A549 (cell line): ENCODE measurements around the gene ULK4. TPM values are rescaled to one million over a fixed set of nuclear protein-coding genes. Genes with fewer than 3 reads are reported as not detected.

Experiments
- ATAC-seq, 2 experiments: fragments of 200-7000 bp in 1 of 2; fragments of >200 bp in 1 of 2; cut with Nextera tagmentation in 1 of 2; cut with Tn5 transposase in 1 of 2; 3 replicates each; pipeline versions ENCODE4 v1.8.0 to v1.9.1; 2018 to 2020; ENCODE audit warnings: mild to moderate bottlenecking in 1 of 2, moderate library complexity in 1 of 2
- CTCF ChIA-PET: fragments of 300-600 bp; sonication (Branson Sonifier 250); formaldehyde crosslinking; extraction: SDS; loops from one replicate; lab custom pipeline; 2021; ENCODE audit warnings: antibody characterized with exemption, inconsistent platforms; lab: Yijun Ruan, JAX
- POLR2A ChIA-PET: fragments of 350-600 bp; formaldehyde crosslinking; extraction: SDS; loops from one replicate; lab custom pipeline; 2021; ENCODE audit warnings: antibody characterized with exemption, inconsistent platforms; lab: Yijun Ruan, JAX
- DNase-seq, 2 experiments: peaks; one replicate each; pipeline versions ENCODE4 v3.0.0 to v3.0.0-alpha.2; 2011 to 2016; ENCODE audit warnings: low read depth in 1 of 2, low spot score in 1 of 2
- FAIRE-seq: peaks from 2 replicates; lab custom pipeline; 2011; peaks lifted over from hg19 to GRCh38; lab: Jason Lieb, UNC
- H3K27ac ChIP-seq, 2 experiments: fragments of >200 bp; sonication (Bioruptor Twin); formaldehyde crosslinking; 3 replicates each; pipeline ENCODE4 v1.5.1; 2016 to 2017
- H3K4me1 ChIP-seq: fragments of >200 bp; sonication (Bioruptor Twin); formaldehyde crosslinking; 3 replicates; pipeline ENCODE4 v1.6.1; 2016
- H3K4me2 ChIP-seq: fragments of >200 bp; sonication (Bioruptor Twin); formaldehyde crosslinking; 3 replicates; pipeline ENCODE4 v1.6.1; 2016
- H3K4me3 ChIP-seq: fragments of >200 bp; sonication (Bioruptor Twin); formaldehyde crosslinking; 3 replicates; pipeline ENCODE4 v1.5.1; 2016
- H3K9me3 ChIP-seq: fragments of >200 bp; sonication (Bioruptor Twin); formaldehyde crosslinking; 3 replicates; pipeline ENCODE4 v1.6.1; 2016
- CEBPB ChIP-seq, 2 experiments: fragments of >200 bp in 1 of 2; sonication (Bioruptor Twin) in 1 of 2; formaldehyde crosslinking in 1 of 2; IDR thresholded peaks; 2 replicates each; pipeline ENCODE4 v1.6.1; 2012 to 2016
- E2F6 ChIP-seq: IDR thresholded peaks from 2 replicates; pipeline ENCODE4 v1.6.1; 2012; ENCODE audit warnings: low read depth, borderline replicate concordance
- EHF ChIP-seq: fragments of 250-450 bp; sonication (Bioruptor Pico); IDR thresholded peaks from 2 replicates; pipeline ENCODE4 v1.5.0; 2020; ENCODE audit warnings: mild to moderate bottlenecking
- EHMT2 ChIP-seq: fragments of 200-600 bp; sonication (generic); IDR thresholded peaks from 2 replicates; pipeline ENCODE4 v1.6.1; 2016; ENCODE audit warnings: antibody characterized with exemption, low read depth, mild to moderate bottlenecking, moderate library complexity
- EP300 ChIP-seq, 2 experiments: fragments of >200 bp; sonication (Bioruptor Twin); formaldehyde crosslinking; IDR thresholded peaks; 2 replicates in 1 of 2; 3 replicates in 1 of 2; pipeline ENCODE4 v1.6.1; 2016 to 2017
- ESRRA ChIP-seq: fragments of 150-350 bp; IDR thresholded peaks from 2 replicates; pipeline ENCODE4 v1.6.1; 2014; ENCODE audit warnings: mild to moderate bottlenecking, low read length, borderline replicate concordance
- FOSB ChIP-seq: fragments of 250-450 bp; sonication (Bioruptor Pico); IDR thresholded peaks from 2 replicates; pipeline ENCODE4 v1.5.0; 2020; ENCODE audit warnings: mild to moderate bottlenecking, moderate library complexity
- FOSL2 ChIP-seq, 2 experiments: fragments of 450-650 bp in 1 of 2; fragments of >200 bp in 1 of 2; sonication (Bioruptor Twin) in 1 of 2; formaldehyde crosslinking; IDR thresholded peaks; 2 replicates each; pipeline versions ENCODE4 v1.5.0 to v1.6.1; 2016 to 2020; ENCODE audit warnings: mild to moderate bottlenecking in 1 of 2, moderate library complexity in 1 of 2
- GATA3 ChIP-seq: IDR thresholded peaks from 2 replicates; pipeline ENCODE4 v1.6.1; 2012; ENCODE audit warnings: borderline replicate concordance
- HEYL ChIP-seq: fragments of 250-450 bp; sonication (Bioruptor Pico); IDR thresholded peaks from 2 replicates; pipeline ENCODE4 v1.8.0; 2021; ENCODE audit warnings: mild to moderate bottlenecking, moderate library complexity
- HOXA7 ChIP-seq: fragments of 250-450 bp; sonication (Bioruptor Pico); IDR thresholded peaks from 2 replicates; pipeline ENCODE4 v1.5.0; 2020; ENCODE audit warnings: mild to moderate bottlenecking, moderate library complexity
- JUN ChIP-seq, 2 experiments: fragments of >200 bp; sonication (Bioruptor Twin); formaldehyde crosslinking; IDR thresholded peaks; 2 replicates in 1 of 2; 3 replicates in 1 of 2; pipeline ENCODE4 v1.6.1; 2016 to 2017
- JUNB ChIP-seq: fragments of >200 bp; sonication (Bioruptor Twin); formaldehyde crosslinking; IDR thresholded peaks from 2 replicates; pipeline ENCODE4 v1.6.1; 2016
- MAZ ChIP-seq: fragments of 150-350 bp; IDR thresholded peaks from 2 replicates; pipeline ENCODE4 v1.6.1; 2014; ENCODE audit warnings: antibody characterized with exemption, low read depth, low read length, borderline replicate concordance
- MYC ChIP-seq: IDR thresholded peaks from 2 replicates; pipeline ENCODE4 v1.6.1; 2012; ENCODE audit warnings: mild to moderate bottlenecking, inconsistent platforms, low read length, improper control_type of control experiment, borderline replicate concordance
- POLR2A ChIP-seq: IDR thresholded peaks from 2 replicates; pipeline ENCODE4 v1.6.1; 2012; ENCODE audit warnings: mild to moderate bottlenecking, low read length
- POLR2AphosphoS2 ChIP-seq: conservative IDR thresholded peaks from 2 replicates; pipeline ENCODE4 v1.6.1; 2012; ENCODE audit warnings: low read length, improper control_type of control experiment, inconsistent platforms
- RAD21 ChIP-seq, 2 experiments: fragments of >200 bp in 1 of 2; sonication (Bioruptor Twin) in 1 of 2; formaldehyde crosslinking in 1 of 2; IDR thresholded peaks in 1 of 2; conservative IDR thresholded peaks in 1 of 2; 2 replicates in 1 of 2; 3 replicates in 1 of 2; pipeline ENCODE4 v1.6.1; 2012 to 2018; ENCODE audit warnings: inconsistent platforms in 1 of 2
- RARB ChIP-seq: fragments of 250-450 bp; sonication (Bioruptor Pico); IDR thresholded peaks from 2 replicates; pipeline ENCODE4 v1.8.0; 2021; ENCODE audit warnings: mild to moderate bottlenecking, moderate library complexity
- RCOR1 ChIP-seq: fragments of 150-350 bp; IDR thresholded peaks from 2 replicates; pipeline ENCODE4 v1.6.1; 2014; ENCODE audit warnings: antibody characterized with exemption, low read length, low read depth
- SMC3 ChIP-seq: fragments of >200 bp; sonication (Bioruptor Twin); formaldehyde crosslinking; IDR thresholded peaks from 3 replicates; pipeline ENCODE4 v1.6.1; 2018; ENCODE audit warnings: inconsistent platforms
- TP53 ChIP-seq: fragments of 250-450 bp; sonication (Bioruptor Pico); IDR thresholded peaks from 2 replicates; pipeline ENCODE4 v1.5.0; 2021; ENCODE audit warnings: mild to moderate bottlenecking, moderate library complexity
- USF2 ChIP-seq: fragments of 450-650 bp; IDR thresholded peaks from 2 replicates; pipeline ENCODE4 v1.6.1; 2014; ENCODE audit warnings: antibody characterized with exemption
- ZFP36 ChIP-seq: fragments of 450-650 bp; IDR thresholded peaks from 2 replicates; pipeline ENCODE4 v1.6.1; 2014; ENCODE audit warnings: borderline replicate concordance; ENCODE audit not compliant: partially characterized antibody
- WGBS: methylation state at CpG from one replicate; pipeline ENCODE4 v1.1.6; 2017; ENCODE audit errors: missing lambda C conversion rate; 5-methylcytosine and 5-hydroxymethylcytosine counted together
- polyA plus RNA-seq, 4 experiments: library from polyadenylated mRNA; depleted of rRNA in 3 of 4; stranded (reverse); fragments of >200 nt; fragmentation: RNase III in 1 of 4; extraction: RNeasy Plus Mini Kit Qiagen cat#74134 plus additional on column Dnase treatment in 1 of 4; gene quantifications; 2 replicates in 3 of 4; 3 replicates in 1 of 4; pipeline ENCODE4 v1.2.3, GENCODE V29; 2011 to 2017
- TF ChIP-seq, protein P1 (sequence below): fragments of 250-450 bp; sonication (Bioruptor Pico); IDR thresholded peaks from 2 replicates; pipeline ENCODE4 v1.5.0; 2020; ENCODE audit warnings: low read depth, mild to moderate bottlenecking, moderate library complexity
- TF ChIP-seq, protein P2 (sequence below): IDR thresholded peaks from 2 replicates; pipeline ENCODE4 v1.6.1; 2012

The ULK4 gene
- polyA plus RNA-seq, 2 of the 4 experiments (the other 2 are of a cell fraction) = 4.9 to 7.7 TPM

DNA sequence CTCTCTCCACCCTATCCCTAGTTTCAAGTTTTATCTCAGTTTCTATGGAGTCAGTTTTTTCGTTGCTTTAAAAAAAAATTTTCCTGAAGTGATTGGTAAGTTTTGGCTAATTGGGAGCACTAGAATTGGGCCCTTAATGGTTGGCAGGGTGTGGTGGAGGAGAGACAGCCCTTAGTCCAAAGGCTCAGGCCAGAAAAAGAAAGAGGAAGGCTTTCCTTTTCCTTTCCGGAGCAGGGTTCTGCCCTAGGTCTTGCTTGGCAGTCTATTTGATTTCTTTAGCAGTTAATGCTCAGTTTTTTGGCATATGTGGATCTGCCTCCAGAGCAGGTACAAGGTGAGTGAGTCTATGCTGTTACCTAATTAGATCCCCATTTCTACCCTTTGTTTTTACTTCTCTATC, 739.9 kb downstream of the ULK4 start:
- Histone ChIP-seq H3K4me3 (no peak overlapping the region), H3K27ac (no peak overlapping the region), H3K4me1 (peaks cover 52% of the 10 kb centered on the region), H3K4me2 (no peak overlapping the region), H3K9me3 (no peaks in the 10 kb centered on the region)
- no peak for TF ChIP-seq TP53 (CRISPR knock-in tag)
- TF ChIP-seq ZFP36 = no peak
- no peak for TF ChIP-seq POLR2A
- no peak for TF ChIP-seq POLR2AphosphoS2
- no peak for TF ChIP-seq HOXA7
- TF ChIP-seq, protein P1, sequence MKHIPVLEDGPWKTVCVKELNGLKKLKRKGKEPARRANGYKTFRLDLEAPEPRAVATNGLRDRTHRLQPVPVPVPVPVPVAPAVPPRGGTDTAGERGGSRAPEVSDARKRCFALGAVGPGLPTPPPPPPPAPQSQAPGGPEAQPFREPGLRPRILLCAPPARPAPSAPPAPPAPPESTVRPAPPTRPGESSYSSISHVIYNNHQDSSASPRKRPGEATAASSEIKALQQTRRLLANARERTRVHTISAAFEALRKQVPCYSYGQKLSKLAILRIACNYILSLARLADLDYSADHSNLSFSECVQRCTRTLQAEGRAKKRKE (CRISPR knock-in tag) = no peak
- TF ChIP-seq USF2 = no peak
- no peak for TF ChIP-seq FOSL2 (IDR thresholded peaks at IDR 0.05)
- no peak for TF ChIP-seq FOSL2 (CRISPR knock-in tag; IDR thresholded peaks at IDR 0.05)
- no peak for TF ChIP-seq JUN (IDR thresholded peaks at IDR 0.05)
- no peak for TF ChIP-seq HEYL (CRISPR knock-in tag)
- no peak for TF ChIP-seq E2F6
- TF ChIP-seq RARB (CRISPR knock-in tag) = no peak
- TF ChIP-seq RAD21 (conservative IDR thresholded peaks at IDR 0.05 in 1 of 2, IDR thresholded peaks at IDR 0.05 in 1 of 2) = no peak
- no peak for TF ChIP-seq EP300 (IDR thresholded peaks at IDR 0.05)
- no peak for TF ChIP-seq FOSB (CRISPR knock-in tag)
- no peak for TF ChIP-seq GATA3
- TF ChIP-seq MYC = no peak
- no peak for TF ChIP-seq EHMT2
- no peak for TF ChIP-seq RCOR1
- 82% methylated on average over 2 of the region's 2 CpGs for WGBS
- DNase-seq (no peak), ATAC-seq (no peak), FAIRE-seq (no peak)
- POLR2A ChIA-PET = no interaction called here
- CTCF ChIA-PET = no interaction called here

- FAIRE-seq = no peak
- H3K9me3 ChIP-seq = no peaks in the 10 kb centered on the region
- CTCF ChIA-PET = interaction anchor here (0.6 kb wide), 1 partner anchor 12 kb away, joined by 4 read pairs; no protein-coding TSS in a partner anchor
Measured at GRCh38 chr3:41220906-41221677, 740.8 kb downstream of the ULK4 start.

More at GRCh38 chr3:41220906-41221677, 740.8 kb downstream of the ULK4 start:
- Histone ChIP-seq H3K4me1 (peaks cover 61% of the 10 kb centered on the region), H3K4me3 (no peak overlapping the region)
- ATAC-seq (no peak), DNase-seq (no peak)
- POLR2A ChIA-PET = no interaction called here
- WGBS = 87% methylated on average over 7 of the region's 7 CpGs
- TF ChIP-seq JUNB (no peak), GATA3 (no peak), USF2 (no peak), RAD21 (conservative IDR thresholded peaks at IDR 0.05 in 1 of 2, IDR thresholded peaks at IDR 0.05 in 1 of 2) (no peak), CEBPB (IDR thresholded peaks at IDR 0.05) (no peak), JUN (IDR thresholded peaks at IDR 0.05) (no peak), EHMT2 (no peak), SMC3 (no peak), ESRRA (no peak), MAZ (no peak), ZFP36 (no peak), EHF (no peak)
- TF ChIP-seq, protein P1 (CRISPR knock-in tag) = no peak
- TF ChIP-seq, protein P2, sequence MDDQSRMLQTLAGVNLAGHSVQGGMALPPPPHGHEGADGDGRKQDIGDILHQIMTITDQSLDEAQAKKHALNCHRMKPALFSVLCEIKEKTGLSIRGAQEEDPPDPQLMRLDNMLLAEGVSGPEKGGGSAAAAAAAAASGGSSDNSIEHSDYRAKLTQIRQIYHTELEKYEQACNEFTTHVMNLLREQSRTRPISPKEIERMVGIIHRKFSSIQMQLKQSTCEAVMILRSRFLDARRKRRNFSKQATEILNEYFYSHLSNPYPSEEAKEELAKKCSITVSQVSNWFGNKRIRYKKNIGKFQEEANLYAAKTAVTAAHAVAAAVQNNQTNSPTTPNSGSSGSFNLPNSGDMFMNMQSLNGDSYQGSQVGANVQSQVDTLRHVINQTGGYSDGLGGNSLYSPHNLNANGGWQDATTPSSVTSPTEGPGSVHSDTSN = no peak
- TF ChIP-seq, all 56 proteins: peak for 0
- Histone ChIP-seq H3K27ac (no peak overlapping the region), H3K4me2 (no peak overlapping the region)
